Fibroblast of gingiva (primary cell): ENCODE data around the gene ATXN10.

Source experiments
- DNase-seq: peaks from one replicate; pipeline ENCODE4 v3.0.0-alpha.2; 2011; ENCODE audit warnings: low read depth

The ATXN10 gene

DNA sequence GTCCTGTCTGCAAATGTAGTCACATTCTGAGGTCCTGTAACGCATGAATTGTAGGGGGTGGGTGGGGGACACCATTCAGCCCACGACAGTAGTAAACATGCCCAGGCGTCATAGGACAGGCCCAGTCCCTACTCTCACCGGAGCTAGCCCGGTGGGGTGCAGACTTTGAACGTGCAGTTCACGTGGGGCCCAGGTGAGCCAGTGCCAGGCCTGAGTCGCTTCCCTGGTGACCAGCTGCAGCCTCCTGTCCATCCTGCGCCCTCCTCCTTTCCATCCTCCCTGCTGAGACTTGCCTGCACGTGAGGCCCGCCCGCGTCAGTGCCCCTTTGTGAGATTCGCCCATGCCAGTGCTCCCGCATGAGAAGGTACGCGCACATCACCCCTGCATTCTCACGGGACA, 188.6 kb downstream of the ATXN10 start:
- DNase-seq: no peak

DNA sequence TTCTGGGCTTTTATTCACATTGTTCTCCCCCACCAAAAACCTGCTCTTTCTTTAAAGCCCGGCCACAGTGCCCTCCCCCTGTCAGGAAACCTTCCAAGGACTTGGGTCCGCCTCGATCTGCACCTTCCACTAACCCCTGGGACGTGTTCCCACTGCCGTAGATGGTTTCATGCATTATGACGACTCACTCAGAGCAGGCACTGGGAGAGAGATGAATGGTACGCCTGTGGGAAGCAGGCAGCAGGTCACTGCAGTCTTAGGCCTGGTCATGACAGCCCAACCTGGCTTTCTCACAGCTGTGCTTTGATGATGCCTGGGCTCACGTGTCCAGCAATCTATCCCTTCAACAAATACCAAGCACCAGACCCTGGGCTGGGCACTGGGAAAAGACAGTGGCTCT, 189.6 kb downstream of the ATXN10 start:
- DNase-seq: no peak

DNA sequence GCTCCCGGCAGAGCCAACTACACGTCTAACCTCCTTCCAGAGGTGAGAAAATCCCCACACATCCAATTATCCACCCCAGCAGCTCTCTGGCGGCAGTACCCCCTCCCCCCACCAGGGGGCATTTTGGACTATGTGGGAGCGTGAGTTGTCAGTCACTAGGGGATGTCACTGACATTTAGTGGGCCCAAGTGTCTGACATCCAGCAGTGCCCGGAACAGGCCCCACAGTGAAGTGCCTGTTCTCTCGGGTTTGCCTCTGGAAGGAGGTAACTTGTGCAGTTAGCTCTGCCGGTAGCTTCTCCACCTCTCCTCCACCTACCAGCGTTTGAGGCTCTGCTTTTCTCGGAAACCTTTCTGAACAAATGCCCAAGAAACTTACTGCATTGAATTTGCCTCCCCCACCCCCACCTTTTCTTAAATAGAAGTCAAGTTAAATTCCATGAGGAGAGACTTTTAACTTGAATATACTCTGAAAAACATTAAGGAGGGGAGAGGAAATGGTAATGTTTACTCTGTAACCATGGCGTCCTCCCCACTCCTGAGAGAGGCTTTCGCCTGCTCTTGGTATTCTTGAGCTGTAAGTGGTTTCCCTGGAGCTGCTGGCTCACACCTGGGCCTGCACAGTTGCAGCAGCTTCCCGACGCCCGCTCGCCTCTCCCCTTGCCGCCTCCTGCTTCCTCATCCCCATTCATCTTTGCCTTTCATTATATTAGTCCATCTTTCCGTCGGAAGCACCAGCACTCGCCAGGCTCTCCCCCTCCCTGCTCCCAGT, 192.5 kb downstream of the ATXN10 start:
- DNase-seq: no peak

DNA sequence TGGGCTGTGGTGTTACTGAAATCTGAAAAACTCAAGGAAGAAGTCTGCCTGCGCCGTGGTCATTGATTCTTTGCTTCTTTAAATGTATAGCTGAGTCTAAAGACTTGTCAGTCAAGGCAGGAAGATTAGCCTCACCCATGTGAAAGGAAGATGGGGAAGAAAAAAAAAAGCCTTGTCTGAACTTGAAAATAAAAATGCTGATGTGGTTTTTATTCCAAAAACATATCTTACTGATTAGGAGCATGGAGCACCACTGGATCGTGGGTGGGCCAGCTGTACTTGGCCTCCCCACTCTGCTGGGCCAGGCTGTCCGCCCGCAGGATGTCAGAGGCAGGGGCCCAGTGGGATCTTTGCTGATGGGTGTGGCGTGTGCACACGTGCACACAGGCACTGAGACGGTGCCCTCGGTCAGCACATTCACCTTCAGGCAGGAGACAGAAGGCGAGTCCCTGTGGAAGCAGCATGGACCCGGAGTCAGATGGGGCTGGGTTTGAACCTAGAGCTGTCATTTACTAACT, 193.4 kb downstream of the ATXN10 start:
- DNase-seq: no peak

DNA sequence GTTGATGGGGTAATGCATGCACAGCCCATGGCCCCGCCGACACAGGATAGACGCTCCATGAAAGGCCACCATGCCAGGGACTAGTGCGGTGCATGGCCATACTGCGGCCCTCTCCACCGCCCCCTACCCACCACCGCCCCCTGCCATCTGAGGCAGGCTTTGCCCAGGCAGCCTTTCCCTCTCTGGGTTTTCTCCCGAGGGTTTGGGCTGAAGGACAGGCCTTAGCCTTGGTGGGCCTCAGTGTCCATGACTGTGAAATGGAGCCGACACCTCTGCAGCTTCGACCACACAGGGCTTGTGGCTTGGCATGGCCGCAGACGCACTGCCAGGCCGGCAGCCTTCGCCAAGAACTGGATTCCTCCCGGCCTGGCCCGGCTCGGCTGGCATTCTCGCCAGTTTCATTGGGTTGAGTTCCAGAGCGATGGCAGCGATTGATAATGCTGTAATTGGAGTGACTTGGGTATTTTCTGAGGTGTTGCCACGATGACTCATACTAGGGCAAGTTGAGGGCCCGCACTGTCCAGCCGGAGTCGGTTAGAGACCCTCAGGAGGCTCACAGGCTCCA, 194.0 kb downstream of the ATXN10 start:
- no peak for DNase-seq

DNA sequence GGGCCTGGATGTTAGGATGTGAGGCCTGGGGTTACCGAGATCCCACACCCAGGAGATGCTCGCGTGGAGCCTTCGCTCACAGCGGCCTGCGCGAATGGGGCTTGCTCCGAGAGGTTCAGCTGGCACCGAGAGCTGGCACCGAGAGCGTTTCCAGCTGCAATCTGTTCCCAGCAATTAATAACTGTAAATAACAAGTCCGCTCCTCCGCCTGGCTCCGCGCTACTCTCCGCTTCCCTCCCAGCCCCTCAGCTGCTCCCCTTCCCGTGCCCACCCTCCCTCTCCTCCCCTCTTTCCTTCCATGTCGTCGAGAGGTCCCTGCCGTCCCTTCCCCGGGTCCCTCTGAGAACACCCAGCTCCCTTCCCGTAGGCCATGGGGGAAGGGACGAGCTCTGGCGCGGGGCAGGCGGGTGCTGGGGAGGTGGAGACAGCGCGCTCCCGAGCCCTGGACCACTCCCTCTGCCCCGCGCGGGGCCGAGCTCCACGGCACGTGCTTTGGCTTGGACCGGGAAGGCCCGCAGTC, 194.6 kb downstream of the ATXN10 start:
- no peak for DNase-seq

DNA sequence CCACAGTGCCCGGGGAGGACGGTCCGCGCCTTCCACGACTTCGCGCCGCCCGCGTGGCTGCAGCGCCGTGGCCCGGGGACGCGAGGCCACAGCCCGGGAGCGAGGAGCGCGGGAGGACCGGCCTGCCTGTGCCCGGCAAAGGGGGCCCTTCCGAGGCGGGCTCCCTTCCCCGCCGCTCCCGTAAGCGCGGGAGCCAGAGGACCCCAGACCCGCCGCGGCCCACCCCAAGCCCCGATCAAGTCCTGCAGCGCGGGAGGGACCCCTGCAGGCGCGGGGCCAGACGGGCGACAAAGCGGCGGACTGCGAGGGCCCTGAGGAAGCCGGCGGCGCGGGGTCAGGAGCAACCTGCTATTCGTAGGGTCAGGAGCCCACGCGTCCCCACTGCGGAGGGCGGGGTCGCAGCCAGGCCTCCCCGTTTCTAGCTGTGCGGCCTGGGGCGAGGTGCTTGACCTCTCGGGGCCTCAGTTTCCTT, 195.0 kb downstream of the ATXN10 start:
- no peak for DNase-seq

DNA sequence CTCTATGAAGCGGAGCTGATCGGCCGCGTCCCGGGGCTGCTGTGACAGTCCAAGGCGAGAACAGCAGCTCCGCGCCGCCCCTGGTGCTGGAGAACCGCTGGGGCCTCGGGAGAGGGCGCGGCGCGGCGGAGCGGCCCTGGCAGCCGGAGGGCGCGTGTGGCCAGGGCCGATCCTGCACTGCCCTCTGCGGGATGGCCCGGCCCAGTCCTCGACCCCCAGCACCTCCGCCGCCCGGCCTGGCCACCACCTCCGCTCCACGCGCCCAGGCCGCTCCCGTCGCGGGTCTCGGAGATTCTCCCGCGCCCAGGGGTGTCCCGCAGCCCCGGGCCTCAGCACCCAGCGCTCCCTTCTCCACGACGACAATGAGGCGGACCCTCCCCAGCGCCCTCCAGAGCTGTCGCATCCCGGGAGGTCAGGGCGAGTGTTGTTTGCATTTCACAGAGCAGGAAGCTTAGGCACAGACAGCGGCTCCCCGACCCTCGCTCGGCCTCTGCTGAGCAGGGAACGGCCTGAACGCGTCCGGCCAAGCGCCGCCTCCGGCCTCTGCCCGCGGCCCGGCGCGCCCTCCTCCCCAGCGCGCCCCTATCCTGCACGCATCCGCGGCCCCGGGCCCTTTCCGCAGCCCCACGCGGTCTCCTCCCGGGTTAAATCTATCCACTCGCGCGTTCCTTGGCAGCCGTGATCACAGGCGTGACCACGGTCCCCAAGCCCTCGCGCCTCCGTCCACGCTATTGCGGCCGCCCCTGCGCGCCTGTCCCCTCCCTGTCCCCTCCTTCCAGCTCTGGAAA, 195.7 kb downstream of the ATXN10 start:
- no peak for DNase-seq

DNA sequence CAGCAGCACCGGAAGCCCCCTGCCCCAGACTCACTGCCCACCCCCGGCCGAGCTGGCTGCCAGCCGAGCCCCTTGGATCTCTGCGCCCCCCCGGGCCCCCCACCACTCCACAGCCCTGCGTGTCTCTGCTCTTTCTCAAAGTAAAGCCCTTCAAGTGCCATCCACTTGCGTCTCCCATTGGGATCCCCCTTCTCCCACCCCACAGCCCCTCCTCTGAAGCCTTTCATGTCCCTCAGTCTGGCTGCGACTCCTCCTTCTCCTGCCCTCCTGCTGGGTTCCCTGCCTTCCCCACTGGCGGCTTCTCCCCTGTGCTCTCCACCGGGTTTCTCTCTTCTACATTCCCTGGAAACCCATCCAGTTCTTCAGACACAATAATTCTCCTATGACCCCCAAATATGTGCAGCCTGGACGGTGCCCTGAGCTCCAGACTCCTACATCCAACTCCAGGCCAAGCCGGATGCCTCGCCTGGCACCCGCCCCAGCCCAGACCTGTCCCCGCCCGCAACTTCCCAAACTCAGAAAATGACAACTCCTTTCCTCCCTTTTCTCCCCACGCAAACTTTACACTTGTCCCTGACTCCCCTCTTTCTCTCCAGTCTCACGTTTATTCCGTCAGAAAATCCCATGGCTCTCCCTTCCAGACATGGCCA, 196.4 kb downstream of the ATXN10 start:
- no peak for DNase-seq

DNA sequence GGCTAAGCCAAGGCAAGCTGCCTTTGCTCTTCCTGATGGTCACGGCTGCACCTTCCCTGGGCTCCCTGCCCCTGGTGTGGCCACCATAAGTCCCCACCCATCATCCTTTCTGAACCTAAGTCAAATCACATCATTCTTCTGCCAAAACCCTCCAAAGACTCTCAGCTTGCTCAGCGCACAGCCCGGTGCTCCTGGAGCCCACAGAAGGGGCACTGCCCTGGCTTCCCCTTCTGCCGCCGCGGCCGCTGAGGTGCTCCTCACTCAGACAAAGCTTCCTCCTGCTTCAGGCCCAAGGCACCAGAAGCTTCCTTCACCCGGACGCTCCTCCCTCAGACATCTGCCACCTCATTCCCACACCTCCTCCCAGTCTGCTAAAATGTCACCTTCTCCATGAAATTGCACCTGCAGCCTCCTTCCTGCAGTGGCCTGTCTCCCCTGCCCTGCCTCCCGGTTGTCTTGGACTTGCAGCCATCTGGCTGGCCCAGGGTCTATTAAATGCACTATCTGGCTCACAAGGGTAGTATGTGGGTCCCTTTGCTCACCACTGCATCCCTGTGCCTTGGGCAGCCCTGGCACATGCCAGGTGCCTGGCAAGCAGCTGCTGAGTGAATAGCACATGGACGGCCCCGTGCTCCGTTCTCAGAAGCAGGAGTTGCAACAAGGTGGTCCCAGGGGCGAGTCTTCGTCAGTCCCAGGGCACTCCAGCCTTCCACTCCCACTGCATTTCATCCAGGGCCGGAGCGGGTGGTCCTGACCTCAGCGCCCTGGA, 197.1 kb downstream of the ATXN10 start:
- DNase-seq: no peak

DNA sequence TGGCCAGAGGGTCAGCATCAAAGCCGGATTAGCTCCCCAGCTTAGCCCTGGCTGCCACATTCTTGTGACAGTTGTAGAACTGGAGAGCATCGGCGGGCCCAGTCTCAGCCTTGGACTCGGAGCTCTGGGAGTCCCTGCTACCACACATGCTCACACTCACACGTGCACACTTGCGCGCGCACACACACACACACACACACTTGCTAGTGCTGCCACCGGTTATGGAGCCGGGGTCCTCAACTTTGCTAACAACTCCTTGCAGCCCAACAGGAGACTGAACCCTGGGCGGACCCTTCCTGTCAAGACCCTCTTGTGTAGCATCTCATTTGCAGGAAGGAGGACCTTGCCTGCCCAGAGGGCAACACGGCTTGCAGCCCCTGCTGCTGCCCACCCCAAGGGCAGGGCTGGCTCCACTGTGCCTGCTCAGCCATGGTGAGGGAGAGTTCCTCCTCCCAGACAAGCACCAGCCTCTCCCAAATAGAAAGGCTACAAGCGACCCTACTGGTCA, 197.8 kb downstream of the ATXN10 start:
- DNase-seq: no peak

DNA sequence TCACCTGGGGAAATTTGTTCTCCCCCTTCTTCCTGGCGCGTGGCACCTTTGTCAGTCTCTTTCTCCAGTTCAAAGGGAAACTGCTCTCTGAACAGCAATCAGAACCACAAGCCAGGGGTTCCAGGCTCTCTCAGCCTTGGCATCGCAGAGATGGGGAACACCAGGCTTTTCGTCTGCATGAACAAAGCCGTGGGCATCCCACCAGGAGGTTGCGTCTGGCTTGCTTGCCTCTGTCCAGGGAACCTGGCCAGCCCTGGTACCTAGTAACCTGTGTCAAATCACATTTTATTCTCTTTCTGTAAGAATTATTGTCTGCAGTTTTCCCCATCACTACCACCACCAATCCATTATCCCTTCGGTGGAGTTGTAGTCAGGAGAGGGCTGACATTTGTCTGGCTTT, 198.4 kb downstream of the ATXN10 start:
- DNase-seq: no peak

DNA sequence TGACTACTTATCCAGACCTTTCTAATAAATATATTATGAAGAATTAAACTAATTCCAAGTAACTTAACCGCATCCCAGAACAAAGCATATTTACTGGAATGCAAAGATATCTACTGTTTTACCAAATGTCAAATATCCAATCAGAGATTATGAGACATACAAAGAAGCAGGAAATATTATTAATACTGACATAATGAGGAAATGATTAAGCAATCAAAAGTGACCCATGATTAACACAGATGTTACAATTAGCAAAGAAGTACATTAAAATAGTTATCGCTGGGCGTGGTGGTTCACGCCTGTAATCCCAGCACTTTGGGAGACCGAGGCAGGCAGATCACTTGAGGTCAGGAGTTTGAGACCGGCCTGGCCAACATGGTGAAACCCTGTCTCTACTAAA, 200.1 kb downstream of the ATXN10 start:
- no peak for DNase-seq

DNA sequence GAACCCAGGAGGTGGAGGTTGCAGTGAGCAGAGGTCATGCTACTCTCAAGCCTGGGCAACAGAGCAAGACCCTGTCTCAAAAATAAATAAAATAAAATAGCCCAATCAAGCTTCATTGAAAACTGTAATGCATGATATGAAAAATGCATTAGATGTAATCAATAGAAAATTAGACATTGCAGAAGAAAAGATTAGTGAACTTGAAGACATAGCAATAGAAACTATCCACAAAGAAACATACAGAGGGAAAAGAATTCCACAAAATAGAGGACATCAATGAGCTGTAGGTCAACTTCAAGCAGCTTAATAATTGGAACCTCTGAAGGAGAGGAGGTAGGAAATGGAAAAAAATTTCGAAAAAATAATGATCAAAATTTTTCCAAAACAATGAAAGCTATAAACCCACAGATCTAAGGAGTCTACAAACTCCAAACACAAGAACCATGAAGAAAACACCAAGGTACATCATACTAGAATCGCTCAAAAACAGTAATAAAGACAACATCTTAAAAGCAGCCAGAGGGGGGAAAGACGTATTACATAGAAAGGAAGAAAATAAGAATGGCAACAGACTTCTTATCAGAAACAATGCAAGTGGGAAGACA, 201.1 kb downstream of the ATXN10 start:
- DNase-seq: no peak

DNA sequence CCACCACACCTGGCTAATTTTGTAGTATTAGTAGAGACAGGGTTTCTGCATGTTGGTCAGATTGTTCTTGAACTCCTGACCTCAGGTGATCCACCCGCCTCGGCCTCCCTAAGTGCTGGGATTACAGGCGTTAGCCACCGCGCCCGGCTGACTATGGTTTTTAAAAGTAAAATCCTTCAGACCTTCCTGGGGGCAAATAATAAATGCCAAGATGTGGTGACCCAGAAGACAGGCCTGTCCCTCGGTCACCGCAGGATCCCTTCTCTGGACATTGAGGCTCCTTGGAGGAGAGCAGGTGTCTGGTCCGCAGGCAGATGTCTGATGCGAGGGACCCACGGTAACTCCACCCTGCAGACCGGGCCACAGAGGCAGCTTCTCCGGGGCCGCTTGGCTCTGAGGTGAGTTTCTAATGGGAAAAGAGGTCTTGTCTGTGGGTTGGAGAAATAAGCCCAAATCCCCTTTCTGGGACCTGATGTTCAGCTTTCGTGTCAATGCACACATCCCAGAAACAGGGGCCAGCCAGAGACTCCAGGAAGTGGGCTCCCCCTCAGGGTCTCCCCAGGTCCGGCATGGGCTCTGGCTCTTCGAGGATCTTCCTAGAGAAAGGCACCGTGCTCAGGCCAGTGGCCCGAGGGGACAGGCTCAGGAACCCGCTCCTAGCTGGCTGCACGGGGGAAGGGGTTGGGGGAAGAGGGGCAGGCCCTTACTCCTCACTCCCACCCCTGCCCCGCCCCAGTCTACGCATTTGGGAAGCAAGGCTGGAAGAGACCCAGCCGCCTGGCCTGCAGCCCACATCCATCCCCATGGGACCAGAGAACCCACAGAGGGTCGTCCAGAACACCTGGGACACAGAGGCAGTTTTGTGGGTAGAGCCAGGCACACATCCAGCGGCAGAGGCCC, 204.8 kb downstream of the ATXN10 start:
- no peak for DNase-seq

DNA sequence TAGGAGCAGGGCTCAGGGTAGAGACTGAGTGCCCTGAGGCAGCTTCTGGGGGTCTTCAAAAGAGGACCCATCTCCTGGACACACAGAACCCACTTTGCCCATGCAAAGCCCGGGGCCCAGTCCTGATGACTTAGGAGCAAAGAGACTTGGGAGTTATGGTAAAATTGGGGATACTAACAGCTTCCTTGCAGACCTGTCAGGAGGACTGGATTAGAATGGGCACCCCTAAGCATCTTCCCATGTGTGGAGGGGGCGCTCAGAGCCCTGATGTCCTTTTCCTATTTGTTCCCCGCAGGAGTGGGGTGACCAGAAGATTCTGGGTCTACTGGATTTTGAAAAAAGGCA, 205.4 kb downstream of the ATXN10 start:
- no peak for DNase-seq

DNA sequence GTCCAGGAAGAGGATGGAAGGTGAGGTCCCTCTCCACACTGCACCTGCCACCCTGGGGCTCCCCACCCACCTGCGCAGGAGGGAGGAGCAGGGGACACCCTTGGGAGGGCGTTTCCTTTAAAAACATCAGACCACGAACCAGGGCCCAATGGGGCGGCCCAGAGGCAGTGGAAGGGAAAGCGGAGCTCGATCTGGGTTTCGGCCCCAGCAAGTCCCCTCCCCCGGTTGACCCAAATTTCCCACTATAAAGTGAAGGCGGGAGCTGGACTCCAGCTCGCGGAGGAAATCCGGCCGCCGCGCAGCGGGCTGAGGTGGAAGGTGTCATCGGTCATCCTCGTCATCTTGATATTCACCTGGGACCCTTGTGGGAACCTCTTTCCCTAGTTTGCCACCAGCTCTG, 206.0 kb downstream of the ATXN10 start:
- DNase-seq: no peak

DNA sequence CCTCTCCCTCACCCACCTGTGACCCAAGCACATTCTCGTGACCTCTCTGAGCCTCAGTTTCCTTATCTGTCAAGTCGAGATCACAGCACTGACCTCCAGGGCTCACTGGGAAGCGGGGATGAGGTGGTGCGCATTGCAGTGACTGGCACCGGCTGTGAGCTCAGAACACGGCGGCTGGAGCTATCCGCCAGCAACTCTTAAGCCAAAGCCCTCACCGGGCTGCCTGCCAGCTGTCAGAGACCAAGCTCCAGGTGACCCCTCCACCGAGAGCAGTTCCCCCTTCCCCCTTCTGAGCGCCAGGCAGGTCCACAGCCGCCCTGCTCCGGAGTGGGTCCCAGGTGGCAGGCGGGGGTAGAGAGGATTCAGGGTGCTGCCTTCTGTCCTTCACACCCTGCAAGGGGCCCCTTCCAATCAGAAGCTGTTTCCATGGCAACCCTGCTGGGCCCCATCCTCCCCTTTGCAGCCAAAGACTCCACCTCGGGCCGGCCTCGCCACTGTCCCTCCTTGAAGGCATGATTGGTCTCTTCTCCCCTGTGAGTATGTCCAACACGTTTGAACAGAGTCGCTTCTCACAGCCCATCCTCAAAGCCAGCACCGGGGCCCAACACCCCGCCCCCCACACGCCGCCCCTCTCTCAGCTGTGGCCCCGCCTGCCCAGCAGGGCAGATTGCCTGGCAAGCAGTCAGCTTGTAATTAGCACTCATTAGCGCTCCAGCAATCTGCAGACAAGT, 206.6 kb downstream of the ATXN10 start:
- DNase-seq: no peak

DNA sequence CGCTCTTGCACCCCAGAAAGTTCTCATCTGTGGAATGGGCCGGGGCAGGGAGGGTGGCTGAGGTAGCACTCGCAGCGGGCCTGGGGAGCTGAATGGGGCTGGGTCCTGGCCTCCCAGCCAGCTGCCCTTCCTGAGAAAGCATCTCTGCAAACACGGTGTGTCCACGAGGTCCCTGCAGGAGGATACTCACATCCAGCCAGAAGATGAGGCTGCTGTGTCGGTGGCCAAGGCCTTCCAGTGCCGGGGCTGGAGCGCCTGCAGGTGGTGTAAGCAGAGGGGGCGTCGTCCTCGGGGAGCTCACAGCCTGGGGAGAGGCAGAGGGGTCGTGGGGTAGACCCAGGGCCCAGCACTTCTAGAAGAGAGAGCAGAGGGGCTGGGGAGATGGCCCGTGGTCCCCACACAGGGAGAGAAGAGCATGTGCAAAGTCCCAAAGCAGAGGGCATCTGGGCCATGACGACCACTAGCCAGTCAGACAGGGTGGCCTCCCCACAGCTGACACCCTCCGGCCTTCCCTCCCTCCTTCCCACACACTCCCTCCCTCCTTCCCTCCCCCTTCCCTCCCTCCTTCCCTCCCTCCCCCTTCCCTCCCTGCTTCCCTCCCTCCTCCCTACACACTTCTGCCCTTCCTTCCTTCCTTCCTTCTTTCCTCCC, 207.4 kb downstream of the ATXN10 start:
- DNase-seq: no peak
